Cardiac fibroblast (primary cell): Measurements from ENCODE around the gene ASCL1.

Experiments
- DNase-seq, 2 donors: peaks; one replicate each; pipeline versions ENCODE4 v3.0.0 to v3.0.0-alpha.2; 2010; ENCODE audit warnings: low read depth in 2 of 2
- H3K4me3 ChIP-seq, 2 donors: replicated peaks in 1 of 2; 1 replicate in 1 of 2; 2 replicates in 1 of 2; pipeline ENCODE4 v1.5.1; 2011; ENCODE audit warnings: low read depth in 2 of 2, low read length in 2 of 2, mild to moderate bottlenecking in 2 of 2, moderate library complexity in 1 of 2
- TF ChIP-seq, protein P1 (sequence below): IDR thresholded peaks from one replicate; pipeline ENCODE4 v1.5.1; 2011; ENCODE audit warnings: low read depth, mild to moderate bottlenecking, low read length, inconsistent platforms

The ASCL1 gene

DNA sequence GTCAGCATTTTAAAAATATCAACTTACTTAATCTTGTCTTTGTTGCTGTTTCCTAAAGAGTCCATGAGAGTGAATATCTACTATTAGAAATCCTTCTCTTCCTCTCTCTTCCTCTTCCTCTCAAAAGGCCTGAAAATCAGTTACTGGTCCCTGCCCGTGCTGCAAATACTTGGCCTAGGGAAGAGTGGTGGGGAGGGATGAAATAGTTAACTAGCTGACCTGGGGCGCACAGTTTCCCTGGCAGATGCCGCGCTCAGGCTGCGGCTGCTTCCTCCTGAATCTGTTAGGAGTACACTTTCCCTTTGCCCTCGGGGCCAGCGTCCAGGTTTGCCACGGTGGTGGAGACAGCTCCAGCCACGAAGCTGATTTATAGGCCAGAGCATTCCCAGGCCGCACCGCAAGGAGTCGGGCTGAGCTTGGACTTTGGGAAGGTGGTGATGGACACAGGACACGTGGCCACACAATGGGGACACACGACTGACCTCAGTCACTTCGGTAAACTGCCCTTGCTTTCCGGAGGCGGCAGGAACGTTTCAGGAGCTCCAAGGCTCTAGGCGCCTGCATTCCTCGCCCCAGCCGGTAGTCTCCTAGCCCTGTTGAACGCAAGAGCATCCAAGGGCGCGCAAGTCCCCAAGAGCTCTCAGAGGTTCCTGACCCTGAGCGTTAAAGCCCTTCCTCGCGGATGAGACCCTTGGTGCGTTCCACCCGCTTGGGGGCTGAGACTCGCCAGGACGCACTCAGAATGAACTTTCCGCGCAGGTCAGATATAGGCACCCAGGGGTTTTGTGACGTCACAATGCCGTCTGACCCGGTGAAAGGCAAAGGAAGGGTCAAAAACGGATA is 7.1 kb upstream of the ASCL1 start:
- no peak for DNase-seq
- no peak overlapping the region for H3K4me3 ChIP-seq
- TF ChIP-seq, protein P1, sequence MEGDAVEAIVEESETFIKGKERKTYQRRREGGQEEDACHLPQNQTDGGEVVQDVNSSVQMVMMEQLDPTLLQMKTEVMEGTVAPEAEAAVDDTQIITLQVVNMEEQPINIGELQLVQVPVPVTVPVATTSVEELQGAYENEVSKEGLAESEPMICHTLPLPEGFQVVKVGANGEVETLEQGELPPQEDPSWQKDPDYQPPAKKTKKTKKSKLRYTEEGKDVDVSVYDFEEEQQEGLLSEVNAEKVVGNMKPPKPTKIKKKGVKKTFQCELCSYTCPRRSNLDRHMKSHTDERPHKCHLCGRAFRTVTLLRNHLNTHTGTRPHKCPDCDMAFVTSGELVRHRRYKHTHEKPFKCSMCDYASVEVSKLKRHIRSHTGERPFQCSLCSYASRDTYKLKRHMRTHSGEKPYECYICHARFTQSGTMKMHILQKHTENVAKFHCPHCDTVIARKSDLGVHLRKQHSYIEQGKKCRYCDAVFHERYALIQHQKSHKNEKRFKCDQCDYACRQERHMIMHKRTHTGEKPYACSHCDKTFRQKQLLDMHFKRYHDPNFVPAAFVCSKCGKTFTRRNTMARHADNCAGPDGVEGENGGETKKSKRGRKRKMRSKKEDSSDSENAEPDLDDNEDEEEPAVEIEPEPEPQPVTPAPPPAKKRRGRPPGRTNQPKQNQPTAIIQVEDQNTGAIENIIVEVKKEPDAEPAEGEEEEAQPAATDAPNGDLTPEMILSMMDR, result no peak

DNA sequence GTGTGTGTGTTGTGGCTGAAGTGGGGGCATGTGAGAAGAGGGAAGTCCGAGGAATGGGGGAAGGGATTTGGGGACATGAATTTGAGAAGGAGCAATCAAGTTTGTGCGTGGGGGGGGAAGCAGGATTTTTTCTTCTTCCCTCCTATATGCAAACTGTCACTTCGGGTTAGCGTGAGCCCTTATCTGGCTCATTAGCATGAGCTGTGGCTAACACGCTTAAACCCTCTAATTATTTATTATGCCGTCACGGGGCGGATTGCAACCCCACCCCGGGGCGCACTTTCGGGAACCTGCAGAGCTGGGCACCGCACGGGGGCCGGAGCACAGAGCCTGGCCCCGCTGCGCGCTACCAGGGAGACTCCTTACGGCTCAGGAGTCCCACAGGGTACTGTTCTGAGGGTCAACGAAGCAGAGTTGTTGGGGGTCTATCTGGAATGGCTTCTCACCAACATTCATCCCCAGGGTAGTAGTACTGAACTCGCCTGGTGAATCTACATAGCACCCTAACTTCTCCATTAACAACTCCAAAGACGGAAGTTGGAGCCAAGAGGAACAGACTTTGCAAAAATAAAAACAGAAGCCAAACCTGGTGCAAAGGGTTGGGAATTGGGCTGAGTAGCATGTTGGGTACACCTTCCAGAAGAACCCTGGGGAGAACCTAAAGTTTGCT is 6.4 kb upstream of the ASCL1 start:
- TF ChIP-seq, protein P1, result no peak
- no peak for DNase-seq
- H3K4me3 ChIP-seq, result no peak overlapping the region

DNA sequence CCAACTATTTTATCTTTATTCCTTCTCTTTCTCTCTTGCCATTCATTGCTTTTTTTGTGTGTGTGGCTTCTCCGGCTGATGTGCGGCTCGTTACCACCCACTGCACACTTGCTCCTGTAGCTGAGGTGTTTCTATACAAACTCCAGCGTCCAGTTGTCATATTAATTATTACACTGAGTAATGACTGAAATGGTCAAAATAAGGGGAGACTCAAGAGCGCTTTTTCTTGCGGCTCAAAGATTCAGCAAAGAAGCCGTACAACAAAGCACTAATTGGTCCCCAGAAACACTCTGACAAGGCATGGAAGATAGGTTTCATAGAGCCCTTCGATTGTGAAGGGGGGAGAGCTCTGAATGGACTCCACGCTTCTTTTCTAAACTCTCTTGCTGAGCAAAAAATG is 5.6 kb upstream of the ASCL1 start:
- TF ChIP-seq, protein P1, result no peak
- H3K4me3 ChIP-seq, result no peak overlapping the region
- DNase-seq, result no peak

DNA sequence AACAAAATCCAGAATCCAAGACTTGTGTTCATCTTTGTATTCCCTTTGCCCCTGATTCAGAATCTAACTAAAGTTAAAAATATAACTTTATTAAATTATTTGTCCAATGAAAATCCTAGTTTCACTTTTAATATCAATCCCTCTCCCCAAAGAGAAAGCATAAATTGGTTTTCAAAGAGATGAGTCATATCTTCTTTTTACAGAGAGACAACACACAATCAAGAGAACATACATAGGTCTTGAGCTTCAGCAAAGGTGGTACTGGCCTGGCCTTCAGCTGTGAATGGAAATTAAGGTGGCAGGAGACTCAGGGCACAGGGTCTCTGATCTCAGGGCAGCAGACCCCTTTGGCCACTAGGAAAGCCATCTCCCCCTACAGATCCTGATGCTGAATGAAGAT is 4.3 kb upstream of the ASCL1 start:
- TF ChIP-seq, protein P1, result no peak
- no peak for DNase-seq
- no peak overlapping the region for H3K4me3 ChIP-seq

DNA sequence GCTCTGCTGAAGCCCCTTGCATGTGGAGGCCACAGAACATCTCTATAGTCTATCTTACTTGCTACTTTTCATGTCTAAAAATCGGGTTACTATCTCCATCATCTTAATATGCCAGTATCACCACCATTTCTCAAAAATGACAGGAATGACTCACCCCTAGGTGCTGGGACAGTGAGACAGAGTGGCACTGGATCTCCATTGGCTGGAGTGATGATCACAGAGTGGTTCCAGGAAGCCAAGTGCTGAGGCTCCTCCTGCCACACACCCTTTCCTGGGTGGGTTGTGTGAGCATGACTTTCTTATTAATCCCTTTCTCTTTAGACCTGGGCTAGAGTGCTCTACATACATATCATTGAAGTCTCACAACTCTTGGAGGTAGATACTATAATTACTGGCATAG is 3.3 kb upstream of the ASCL1 start:
- H3K4me3 ChIP-seq, result no peak overlapping the region
- no peak for DNase-seq
- TF ChIP-seq, protein P1, result no peak

DNA sequence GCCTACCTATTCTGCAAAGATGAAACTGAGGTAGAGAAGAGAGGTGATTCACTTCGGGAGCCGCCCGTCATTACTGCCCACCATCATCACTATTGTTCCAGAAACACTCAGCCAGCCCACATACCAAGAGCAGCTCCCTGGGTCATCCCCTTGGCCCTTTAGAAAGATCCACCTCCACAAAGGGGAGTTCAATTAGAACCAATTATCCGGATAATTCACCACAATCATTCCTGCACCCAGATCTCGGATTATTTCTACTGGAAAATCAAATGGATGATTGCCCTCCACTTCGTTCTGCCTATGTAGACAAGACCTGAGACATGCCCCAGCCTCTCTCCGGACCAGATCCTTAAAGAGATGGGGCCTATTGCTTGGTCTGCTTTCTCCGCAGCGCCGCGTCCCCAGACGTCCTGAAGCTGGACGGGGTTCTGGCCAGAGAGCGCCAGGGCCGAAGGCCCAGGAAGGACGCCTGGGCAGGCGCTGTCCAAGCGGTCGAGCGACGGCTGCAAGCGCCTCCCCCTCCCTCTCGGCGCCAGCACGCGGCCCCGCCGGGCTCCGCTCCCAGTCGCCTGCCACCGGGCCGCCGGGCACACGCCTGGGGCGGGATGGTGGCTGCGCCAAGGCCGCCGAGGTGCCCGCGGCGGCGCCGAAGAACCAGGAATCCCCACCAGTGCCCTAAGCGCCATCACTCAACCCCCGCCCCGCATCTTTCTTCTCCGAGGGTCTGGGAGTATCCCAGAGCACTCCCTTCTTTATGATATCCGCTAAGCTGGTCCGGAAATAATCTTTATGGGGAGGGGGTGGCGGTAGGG is 1.3 kb upstream of the ASCL1 start:
- no peak for DNase-seq
- no peak overlapping the region for H3K4me3 ChIP-seq
- TF ChIP-seq, protein P1, result no peak
